SH-SY5Y (cell line): ENCODE data around the gene ERICH6B.

Source experiments
- GATA2 ChIP-seq: IDR thresholded peaks from 2 replicates; pipeline ENCODE4 v1.6.1; 2011; ENCODE audit warnings: mild to moderate bottlenecking, low read depth, low read length
- GATA3 ChIP-seq: IDR thresholded peaks from 2 replicates; pipeline ENCODE4 v1.6.1; 2011; ENCODE audit warnings: low read depth, mild to moderate bottlenecking, low read length, moderate library complexity

The ERICH6B gene

GRCh38 chr13:45500492-45501174, 114.9 kb downstream of the ERICH6B start:
- no peak for TF ChIP-seq GATA2
- no peak for TF ChIP-seq GATA3

- TF ChIP-seq GATA2 (no peak), GATA3 (no peak)
Observed at GRCh38 chr13:45496942-45497341, 118.6 kb downstream of the ERICH6B start.

DNA sequence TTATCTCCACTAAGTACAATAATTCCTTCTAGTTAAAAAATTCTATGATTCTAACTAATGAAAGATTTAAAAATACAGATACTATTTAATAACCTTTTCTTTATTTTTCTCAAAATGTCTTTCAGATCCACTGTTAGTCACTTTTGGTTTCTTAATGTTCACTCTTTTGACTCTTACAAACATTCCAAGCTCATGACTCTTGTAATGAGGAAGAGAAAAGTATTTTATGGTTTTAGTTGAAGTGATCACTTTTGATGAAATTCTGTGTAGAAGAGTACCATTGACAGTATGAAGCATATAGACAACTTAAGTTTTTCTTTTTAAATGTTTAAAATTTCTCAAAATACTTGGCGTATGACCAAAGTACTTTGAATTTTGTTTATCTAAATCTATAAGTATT, 123.0 kb downstream of the ERICH6B start:
- no peak for TF ChIP-seq GATA2
- TF ChIP-seq GATA3 = no peak
